GM18951 (cell line): Measurements from ENCODE around the gene KCNT1.

Experiments
- POLR2A ChIP-seq: IDR thresholded peaks from 4 replicates; pipeline ENCODE4 v1.6.1; 2011; ENCODE audit warnings: mild to moderate bottlenecking; ENCODE audit not compliant: insufficient read length, insufficient read depth; ENCODE audit errors: extremely low read depth
- in situ Hi-C: fragments of 300-500 bp; cut with MboI; formaldehyde crosslinking; loops from one replicate; pipeline ENCODE4 v1.12.0; 2022; ENCODE audit warnings: low sequenced_read_pairs, mixed read lengths, inconsistent platforms; ENCODE audit not compliant: unreplicated experiment

KCNT1 gene

GRCh38 chr9:135714242-135715055 is 12.5 kb downstream of the KCNT1 start:
- TF ChIP-seq POLR2A = no peak
- in situ Hi-C loops = no loop called here

- in situ Hi-C loops = no loop called here
- no peak for TF ChIP-seq POLR2A
Observed at GRCh38 chr9:135715056-135715595, 13.1 kb downstream of the KCNT1 start.

DNA sequence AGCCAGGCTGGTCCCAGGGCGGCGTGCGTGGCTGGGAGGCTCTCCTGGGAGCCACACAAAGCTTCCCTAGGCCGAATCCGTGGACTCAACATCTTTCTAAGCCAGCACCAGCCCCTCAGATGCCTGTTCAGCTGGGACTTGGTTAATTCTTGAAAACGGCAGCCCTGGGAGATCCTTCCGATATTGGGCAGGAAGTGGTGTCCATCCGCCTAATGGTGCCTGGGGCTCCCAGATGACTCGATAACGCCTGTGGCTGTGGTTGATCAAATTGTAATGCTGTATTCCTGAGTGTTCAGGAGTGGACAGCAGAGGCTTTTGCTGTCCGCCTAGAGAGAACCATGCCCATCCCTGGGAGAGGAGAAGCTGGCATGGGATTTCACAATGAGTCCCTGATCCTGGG is 14.1 kb downstream of the KCNT1 start:
- in situ Hi-C loops = no loop called here
- no peak for TF ChIP-seq POLR2A

GRCh38 chr9:135717410-135717809 is 15.4 kb downstream of the KCNT1 start:
- in situ Hi-C loops = no loop called here
- no peak for TF ChIP-seq POLR2A

DNA sequence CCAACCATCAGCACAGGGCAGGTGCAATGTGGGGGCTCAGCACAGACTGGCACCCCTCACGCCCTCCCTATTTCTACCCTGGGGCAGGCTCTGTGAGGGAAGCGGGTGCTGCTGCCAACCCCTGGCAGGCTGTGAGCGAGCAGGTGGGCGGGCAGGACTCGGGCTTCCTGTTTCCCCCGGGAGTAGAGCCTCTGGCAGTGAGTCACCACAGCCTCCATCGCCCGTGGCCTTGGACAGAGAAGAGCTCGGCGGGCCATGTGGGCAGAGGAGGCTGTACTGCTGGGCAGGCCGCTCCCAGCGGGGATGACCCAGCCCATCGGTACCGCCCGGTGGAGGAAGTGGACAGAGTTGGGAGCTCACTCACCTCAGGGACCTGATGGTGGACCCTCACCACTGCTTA is 16.6 kb downstream of the KCNT1 start:
- TF ChIP-seq POLR2A = no peak
- in situ Hi-C loops = no loop called here

GRCh38 chr9:135719472-135719871 is 17.5 kb downstream of the KCNT1 start:
- in situ Hi-C loops = no loop called here
- no peak for TF ChIP-seq POLR2A

DNA sequence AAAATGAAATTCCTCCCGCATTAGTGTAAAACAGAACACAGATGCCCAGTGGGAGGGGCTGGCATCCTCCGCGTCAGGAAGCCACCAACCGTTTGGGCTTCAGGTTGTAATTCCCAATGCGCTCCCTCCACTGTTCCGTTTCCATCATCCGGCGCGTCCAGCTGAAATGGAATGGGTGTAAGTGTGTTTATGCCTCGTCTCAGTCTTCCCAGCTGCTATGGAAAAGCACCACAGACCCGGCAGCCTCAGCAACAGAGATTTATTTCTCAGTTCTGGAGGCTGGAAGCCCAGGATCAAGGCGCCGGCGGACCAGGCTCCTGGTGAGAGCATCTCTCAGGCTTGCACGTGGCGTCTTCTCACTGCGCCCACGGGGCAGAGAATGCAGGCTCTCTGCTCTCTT is 20.4 kb downstream of the KCNT1 start:
- in situ Hi-C loops = no loop called here
- no peak for TF ChIP-seq POLR2A

DNA sequence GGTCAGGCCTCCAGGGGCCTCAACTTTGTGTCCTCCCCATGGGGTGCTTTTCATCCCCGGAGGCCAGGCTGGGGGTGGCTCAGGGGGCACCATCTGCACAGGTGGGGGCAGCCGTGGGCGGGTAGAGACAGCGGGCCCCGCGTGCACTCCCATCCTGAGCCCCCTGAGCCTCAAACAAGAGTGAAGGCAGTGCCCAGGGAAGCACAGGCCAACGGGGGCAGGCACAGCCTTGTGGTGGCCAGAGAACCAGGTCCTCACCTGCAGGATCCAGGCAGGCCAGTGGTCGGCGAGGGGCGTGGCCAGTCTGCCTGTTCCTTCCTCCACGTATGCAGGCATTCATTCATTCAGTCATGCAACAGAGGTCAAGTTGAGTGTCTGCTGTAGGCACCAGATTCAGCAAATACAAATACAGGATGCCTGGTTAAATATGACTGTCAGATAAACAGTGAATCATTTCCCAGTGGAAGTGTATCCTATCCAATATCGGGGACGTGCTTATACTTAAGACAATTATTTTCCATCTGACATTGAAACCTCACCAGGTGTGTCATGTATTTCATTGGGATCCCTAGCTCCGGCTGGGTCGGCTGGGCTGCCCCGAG is 22.3 kb downstream of the KCNT1 start:
- TF ChIP-seq POLR2A = no peak
- in situ Hi-C loops = no loop called here

GRCh38 chr9:135726138-135726853 is 24.3 kb downstream of the KCNT1 start:
- no peak for TF ChIP-seq POLR2A
- in situ Hi-C loops = no loop called here

- in situ Hi-C loops = no loop called here
- TF ChIP-seq POLR2A = no peak
Observed at GRCh38 chr9:135727257-135727875, 25.4 kb downstream of the KCNT1 start.

- no peak for TF ChIP-seq POLR2A
- in situ Hi-C loops = no loop called here
Observed at GRCh38 chr9:135728436-135729110, 26.6 kb downstream of the KCNT1 start.

- in situ Hi-C loops = no loop called here
- no peak for TF ChIP-seq POLR2A
Observed at GRCh38 chr9:135729480-135729879, 27.5 kb downstream of the KCNT1 start.
